ENCODE results near the gene KRTAP5-10.
"Not testable (repeated sequence)": the region's sequence is repeated elsewhere in the genome, so short reads cannot be mapped to it uniquely, and the experiment has no call there.

Gene KRTAP5-10

DNA sequence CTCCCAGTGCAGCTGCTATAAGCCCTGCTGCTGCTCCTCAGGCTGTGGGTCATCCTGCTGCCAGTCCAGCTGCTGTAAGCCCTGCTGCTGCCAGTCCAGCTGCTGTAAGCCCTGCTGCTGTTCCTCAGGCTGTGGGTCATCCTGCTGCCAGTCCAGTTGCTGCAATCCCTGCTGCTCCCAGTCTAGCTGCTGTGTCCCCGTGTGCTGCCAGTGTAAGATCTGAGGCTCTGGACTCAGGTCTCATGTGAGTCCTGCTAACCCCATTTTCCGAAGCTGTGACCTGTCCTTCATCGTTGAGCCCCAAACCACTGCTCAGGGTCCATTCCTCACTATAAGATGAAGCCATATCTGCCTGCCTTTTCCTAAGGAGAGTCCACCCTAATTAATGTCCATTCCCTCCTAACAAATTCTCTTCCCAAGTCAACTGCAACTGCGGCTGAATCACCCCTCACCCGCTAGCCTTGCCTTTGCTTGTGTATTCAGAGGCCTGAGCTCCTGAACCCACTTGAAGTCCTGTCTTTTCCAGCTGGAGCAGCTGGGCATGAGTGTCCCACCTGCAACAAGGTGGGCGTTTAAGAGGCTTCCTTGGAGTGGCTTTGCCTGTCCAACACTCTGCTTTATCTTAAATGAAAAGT lies 37.7 kb upstream of the KRTAP5-10 start:
- H3K4me2 ChIP-seq (ENCODE audit: low read depth, low read length, poor library complexity, severe bottlenecking) = no peak overlapping the region
- no peaks in the 10 kb centered on the region for H3F3A ChIP-seq (ENCODE audit: insufficient read depth)
- no peak overlapping the region for H3K4me3 ChIP-seq (ENCODE audit: insufficient read depth, low read length, poor library complexity, severe bottlenecking)
- no peaks in the 10 kb centered on the region for H4K20me1 ChIP-seq (ENCODE audit: low read depth, low read length)
- no peaks in the 10 kb centered on the region for H3K79me2 ChIP-seq (ENCODE audit: insufficient read depth, low read length)
- H3K9ac ChIP-seq (ENCODE audit: low read length) = no peak overlapping the region
- no peak overlapping the region for H3K27ac ChIP-seq (ENCODE audit: low read depth, low read length)
- no peak overlapping the region for H2AFZ ChIP-seq (ENCODE audit: low read depth, low read length, severe bottlenecking)
- H3K9me3 ChIP-seq (ENCODE audit: insufficient read depth, low read length) = no peaks in the 10 kb centered on the region
- H3K9me2 ChIP-seq (replicated peaks; ENCODE audit: insufficient read depth, low read length) = no peaks in the 10 kb centered on the region
- no peak for TF ChIP-seq EZH2phosphoT487 (conservative IDR thresholded peaks at IDR 0.05; ENCODE audit: low read length)
- TF ChIP-seq, protein P1, sequence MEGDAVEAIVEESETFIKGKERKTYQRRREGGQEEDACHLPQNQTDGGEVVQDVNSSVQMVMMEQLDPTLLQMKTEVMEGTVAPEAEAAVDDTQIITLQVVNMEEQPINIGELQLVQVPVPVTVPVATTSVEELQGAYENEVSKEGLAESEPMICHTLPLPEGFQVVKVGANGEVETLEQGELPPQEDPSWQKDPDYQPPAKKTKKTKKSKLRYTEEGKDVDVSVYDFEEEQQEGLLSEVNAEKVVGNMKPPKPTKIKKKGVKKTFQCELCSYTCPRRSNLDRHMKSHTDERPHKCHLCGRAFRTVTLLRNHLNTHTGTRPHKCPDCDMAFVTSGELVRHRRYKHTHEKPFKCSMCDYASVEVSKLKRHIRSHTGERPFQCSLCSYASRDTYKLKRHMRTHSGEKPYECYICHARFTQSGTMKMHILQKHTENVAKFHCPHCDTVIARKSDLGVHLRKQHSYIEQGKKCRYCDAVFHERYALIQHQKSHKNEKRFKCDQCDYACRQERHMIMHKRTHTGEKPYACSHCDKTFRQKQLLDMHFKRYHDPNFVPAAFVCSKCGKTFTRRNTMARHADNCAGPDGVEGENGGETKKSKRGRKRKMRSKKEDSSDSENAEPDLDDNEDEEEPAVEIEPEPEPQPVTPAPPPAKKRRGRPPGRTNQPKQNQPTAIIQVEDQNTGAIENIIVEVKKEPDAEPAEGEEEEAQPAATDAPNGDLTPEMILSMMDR (IDR thresholded peaks at IDR 0.05; ENCODE audit: insufficient read depth, low read length, poor library complexity, severe bottlenecking) = no peak
- no peaks in the 10 kb centered on the region for H3K36me3 ChIP-seq (ENCODE audit: low read length)
- no peaks in the 10 kb centered on the region for H3K27me3 ChIP-seq (ENCODE audit: low read length)

DNA sequence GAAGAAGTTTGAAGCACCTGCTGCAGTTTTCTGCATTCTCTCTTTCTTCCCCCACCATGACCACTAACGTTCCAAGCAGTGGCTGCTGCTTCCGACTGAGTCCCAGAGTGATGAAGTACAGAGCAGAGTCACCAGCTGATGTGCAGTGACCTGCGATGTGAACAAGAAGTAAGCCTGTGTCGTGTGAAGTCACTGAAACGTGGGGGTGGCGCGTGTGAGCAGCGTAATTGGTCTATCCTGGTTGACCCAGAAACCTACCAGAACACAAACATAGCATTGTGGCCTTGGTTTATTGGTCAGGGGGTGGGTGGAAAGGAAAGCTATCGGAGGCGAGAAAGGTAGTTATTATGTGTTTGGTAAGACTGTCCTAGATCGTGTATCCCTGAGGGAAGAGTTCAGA lies 34.8 kb upstream of the KRTAP5-10 start:
- no peak overlapping the region for H3K4me2 ChIP-seq (ENCODE audit: low read depth, low read length, poor library complexity, severe bottlenecking)
- H3K9ac ChIP-seq (ENCODE audit: low read length) = no peak overlapping the region
- no peak overlapping the region for H2AFZ ChIP-seq (ENCODE audit: low read depth, low read length, severe bottlenecking)
- TF ChIP-seq, protein P1 (IDR thresholded peaks at IDR 0.05; ENCODE audit: insufficient read depth, low read length, poor library complexity, severe bottlenecking) = no peak
- TF ChIP-seq EZH2phosphoT487 (conservative IDR thresholded peaks at IDR 0.05; ENCODE audit: low read length) = no peak
- H3F3A ChIP-seq (ENCODE audit: insufficient read depth) = no peaks in the 10 kb centered on the region
- no peak overlapping the region for H3K27ac ChIP-seq (ENCODE audit: low read depth, low read length)
- H3K4me3 ChIP-seq (ENCODE audit: insufficient read depth, low read length, poor library complexity, severe bottlenecking) = no peak overlapping the region
- no peaks in the 10 kb centered on the region for H4K20me1 ChIP-seq (ENCODE audit: low read depth, low read length)
- H3K27me3 ChIP-seq (ENCODE audit: low read length) = no peaks in the 10 kb centered on the region
- H3K9me3 ChIP-seq (ENCODE audit: insufficient read depth, low read length) = no peaks in the 10 kb centered on the region
- H3K36me3 ChIP-seq (ENCODE audit: low read length) = no peaks in the 10 kb centered on the region
- H3K79me2 ChIP-seq (ENCODE audit: insufficient read depth, low read length) = no peaks in the 10 kb centered on the region
- no peaks in the 10 kb centered on the region for H3K9me2 ChIP-seq (replicated peaks; ENCODE audit: insufficient read depth, low read length)

DNA sequence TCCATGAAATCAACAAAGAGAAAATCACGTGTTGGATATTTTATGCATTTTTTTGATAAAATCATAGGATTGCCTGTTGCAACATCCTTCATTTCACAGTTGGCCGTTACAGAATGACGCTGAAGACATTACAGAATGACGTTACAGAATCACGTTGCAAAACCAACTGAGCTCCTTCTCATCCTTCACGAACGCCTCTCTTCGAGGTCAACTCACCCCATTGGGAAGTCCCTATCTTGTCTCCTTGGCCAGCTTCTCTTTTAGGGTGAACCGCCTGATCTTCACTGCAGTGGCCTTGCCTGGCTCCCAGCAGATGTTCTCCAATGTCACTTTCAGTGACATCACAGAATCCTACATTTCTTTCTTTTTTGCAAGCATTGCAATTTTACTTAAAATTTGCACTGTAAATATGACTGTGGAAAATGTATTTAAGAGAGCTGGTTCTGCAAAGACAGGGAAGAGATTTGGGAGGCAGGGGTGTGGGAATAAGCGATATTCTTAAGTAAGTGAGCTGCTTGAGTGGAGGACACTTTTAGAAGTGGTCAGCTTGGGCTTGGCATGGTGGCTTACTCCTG lies 33.2 kb upstream of the KRTAP5-10 start:
- no peak overlapping the region for H3K27ac ChIP-seq (ENCODE audit: low read depth, low read length)
- no peaks in the 10 kb centered on the region for H3K9me3 ChIP-seq (ENCODE audit: insufficient read depth, low read length)
- TF ChIP-seq, protein P1 (IDR thresholded peaks at IDR 0.05; ENCODE audit: insufficient read depth, low read length, poor library complexity, severe bottlenecking) = no peak
- TF ChIP-seq EZH2phosphoT487 (conservative IDR thresholded peaks at IDR 0.05; ENCODE audit: low read length) = no peak
- no peak overlapping the region for H3K4me3 ChIP-seq (ENCODE audit: insufficient read depth, low read length, poor library complexity, severe bottlenecking)
- no peak overlapping the region for H3K9ac ChIP-seq (ENCODE audit: low read length)
- H3K27me3 ChIP-seq (ENCODE audit: low read length) = no peaks in the 10 kb centered on the region
- H3K36me3 ChIP-seq (ENCODE audit: low read length) = no peaks in the 10 kb centered on the region
- H3K9me2 ChIP-seq (replicated peaks; ENCODE audit: insufficient read depth, low read length) = no peaks in the 10 kb centered on the region
- H3F3A ChIP-seq (ENCODE audit: insufficient read depth) = no peaks in the 10 kb centered on the region
- H2AFZ ChIP-seq (ENCODE audit: low read depth, low read length, severe bottlenecking) = no peak overlapping the region
- H3K4me2 ChIP-seq (ENCODE audit: low read depth, low read length, poor library complexity, severe bottlenecking) = no peak overlapping the region
- H3K79me2 ChIP-seq (ENCODE audit: insufficient read depth, low read length) = no peaks in the 10 kb centered on the region
- H4K20me1 ChIP-seq (ENCODE audit: low read depth, low read length) = no peaks in the 10 kb centered on the region

DNA sequence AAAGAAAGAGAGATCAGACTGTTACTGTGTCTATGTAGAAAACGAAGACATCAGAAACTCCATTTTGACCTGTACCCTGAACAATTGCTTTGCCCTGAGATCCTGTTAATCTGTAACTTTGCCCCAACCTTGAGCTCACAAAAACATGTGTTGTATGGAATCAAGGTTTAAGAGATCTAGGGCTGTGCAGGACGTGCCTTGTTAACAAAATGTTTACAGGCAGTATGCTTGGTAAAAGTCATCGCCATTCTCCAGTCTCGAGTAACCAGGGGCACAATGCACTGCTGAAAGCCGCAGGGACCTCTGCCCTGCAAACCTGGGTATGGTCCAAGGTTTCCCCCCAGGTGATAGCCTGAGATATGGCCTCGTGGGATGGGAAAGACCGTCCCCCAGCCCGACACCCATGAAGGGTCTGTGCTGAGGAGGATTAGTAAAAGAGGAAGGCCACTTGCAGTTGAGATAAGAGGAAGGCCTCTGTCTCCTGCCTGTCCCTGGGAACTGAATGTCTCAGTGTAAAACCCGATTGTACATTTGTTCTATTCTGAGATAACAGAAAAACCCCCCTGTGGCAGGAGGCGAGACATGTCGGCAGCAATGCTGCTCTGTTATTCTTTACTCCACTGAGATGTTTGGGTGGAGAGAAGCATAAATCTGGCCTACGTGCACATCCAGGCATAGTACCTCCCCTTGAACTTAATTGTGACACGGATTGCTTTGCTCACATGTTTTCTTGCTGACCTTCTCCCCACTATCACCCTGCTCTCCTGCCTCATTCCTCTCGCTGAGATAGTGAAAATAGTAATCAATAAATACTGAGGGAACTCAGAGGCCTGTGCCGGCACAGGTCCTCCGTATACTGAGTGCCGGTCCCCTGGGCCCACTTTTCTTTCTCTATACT lies 30.4 kb upstream of the KRTAP5-10 start:
- H3K36me3 ChIP-seq (ENCODE audit: low read length); H3K4me3 ChIP-seq (ENCODE audit: insufficient read depth, low read length, poor library complexity, severe bottlenecking); H3K27ac ChIP-seq (ENCODE audit: low read depth, low read length); H2AFZ ChIP-seq (ENCODE audit: low read depth, low read length, severe bottlenecking); H3K9ac ChIP-seq (ENCODE audit: low read length); H4K20me1 ChIP-seq (ENCODE audit: low read depth, low read length); H3K79me2 ChIP-seq (ENCODE audit: insufficient read depth, low read length); H3K27me3 ChIP-seq (ENCODE audit: low read length); H3K9me3 ChIP-seq (ENCODE audit: insufficient read depth, low read length); H3K9me2 ChIP-seq (replicated peaks; ENCODE audit: insufficient read depth, low read length); H3F3A ChIP-seq (ENCODE audit: insufficient read depth); H3K4me2 ChIP-seq (ENCODE audit: low read depth, low read length, poor library complexity, severe bottlenecking): not testable (repeated sequence)

Measured in SU-DHL-6 (cell line).